ENCODE measurements around the gene SUOX.
"Not testable (repeated sequence)": the region's sequence is repeated elsewhere in the genome, so short reads cannot be mapped to it uniquely, and the experiment has no call there.

Gene SUOX

DNA sequence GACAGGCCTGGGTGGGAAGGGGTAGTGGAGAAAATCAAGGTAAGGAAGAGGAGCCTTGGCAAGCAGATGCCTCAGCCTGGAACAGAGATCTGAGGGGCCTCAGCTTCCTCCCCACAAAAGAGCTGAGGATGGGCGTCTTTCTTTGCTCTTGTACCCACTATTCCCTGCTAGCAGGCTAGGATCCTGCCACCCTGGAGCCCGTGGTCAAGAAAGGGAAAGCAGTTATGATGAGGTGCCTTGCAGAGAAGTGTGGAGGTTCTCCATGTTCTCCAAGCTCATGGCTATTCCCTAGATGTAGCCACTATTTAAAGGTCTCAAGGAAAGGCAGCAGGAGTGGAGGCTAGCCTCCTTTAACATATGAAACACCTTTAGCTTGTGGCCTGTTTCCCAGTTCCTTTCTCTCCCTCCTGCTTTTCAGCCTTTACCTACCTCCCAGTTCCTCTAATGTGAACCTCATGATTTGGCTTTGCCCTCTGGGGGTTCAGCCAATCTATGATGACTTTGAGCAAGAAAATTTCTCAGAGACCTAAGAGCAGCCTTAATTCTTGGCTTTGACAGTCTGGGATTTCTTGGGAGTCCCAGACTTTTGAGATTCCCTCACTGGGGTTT lies 24.9 kb downstream of the SUOX start:
- no peak for DNase-seq

DNA sequence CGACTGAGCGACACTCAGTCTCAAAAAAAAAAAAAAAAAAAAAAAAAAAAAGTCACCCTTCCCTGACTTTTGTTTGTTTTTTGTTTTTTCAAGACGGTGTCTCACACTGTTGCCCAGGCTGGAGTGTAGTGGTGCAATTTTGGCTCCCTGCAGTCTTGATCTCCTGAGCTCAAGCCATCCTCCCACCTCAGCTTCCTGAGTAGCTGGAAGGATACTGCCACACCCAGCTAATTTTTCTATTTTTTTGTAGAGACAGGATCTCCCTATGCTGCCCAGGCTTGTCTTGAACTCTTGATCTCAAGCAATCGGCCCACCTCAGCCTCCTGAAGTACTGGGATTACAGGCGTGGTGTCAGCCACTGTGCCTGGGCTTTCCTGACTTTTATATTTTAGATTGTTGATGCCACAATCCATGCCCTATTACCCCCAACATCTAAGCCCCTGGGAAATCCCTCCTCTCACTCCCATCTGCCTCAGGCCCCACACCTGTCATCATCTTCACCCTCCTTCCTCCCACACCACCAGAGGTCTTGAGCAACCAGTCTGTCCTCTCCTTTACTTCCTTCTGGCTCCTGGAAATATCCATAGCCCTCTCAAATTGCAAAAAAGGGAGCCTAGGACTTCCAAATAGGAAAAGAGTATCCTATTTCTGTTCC lies 31.6 kb downstream of the SUOX start:
- no peak for DNase-seq

DNA sequence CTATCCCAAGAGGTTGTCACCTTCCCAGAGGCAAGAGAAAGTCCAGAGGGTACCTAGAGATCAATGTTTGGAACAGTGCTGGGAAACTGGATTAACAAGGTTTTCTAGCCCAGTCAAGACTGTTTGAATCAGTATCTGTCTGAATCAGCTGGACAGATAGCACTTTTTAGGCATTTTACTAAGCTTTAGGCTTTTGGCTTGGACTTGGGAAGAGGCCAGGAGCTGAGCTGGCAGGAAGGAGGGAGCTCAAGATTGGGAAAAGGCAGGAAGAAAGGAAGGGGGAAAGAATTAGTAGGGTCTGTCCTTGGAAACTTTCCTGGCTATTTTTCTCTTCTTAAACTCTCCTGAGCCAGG lies 32.1 kb downstream of the SUOX start:
- no peak for DNase-seq

DNA sequence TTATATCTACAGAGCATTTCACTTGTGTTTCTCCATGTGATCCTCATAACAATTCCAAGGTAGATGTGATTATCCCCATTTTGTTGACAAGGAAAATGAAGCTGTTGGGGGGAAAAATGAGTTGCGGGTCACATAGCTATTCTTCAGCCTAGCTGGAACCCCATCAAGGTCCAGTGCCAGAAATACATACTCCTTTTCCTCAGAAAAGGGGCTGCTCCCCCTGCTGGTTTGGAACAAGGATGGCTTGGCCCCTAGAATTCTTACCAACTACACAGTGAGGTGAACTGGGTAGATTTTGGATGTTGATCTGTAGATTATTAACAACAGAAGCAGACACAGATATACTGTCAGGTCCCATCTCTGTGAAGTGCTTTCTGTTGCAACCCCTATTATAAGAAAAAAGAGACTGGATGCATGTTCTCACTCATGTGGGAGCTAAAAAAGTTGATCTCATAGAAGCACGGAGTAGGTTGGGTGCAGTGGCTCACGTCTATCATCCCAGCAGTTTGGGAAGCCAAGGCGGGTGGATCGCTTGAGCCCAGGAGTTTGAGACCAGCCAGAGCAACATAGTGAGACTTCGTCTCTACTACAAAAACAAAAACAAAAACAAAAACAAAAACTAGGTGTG lies 32.7 kb downstream of the SUOX start:
- peak; percentile 62 for DNase-seq

DNA sequence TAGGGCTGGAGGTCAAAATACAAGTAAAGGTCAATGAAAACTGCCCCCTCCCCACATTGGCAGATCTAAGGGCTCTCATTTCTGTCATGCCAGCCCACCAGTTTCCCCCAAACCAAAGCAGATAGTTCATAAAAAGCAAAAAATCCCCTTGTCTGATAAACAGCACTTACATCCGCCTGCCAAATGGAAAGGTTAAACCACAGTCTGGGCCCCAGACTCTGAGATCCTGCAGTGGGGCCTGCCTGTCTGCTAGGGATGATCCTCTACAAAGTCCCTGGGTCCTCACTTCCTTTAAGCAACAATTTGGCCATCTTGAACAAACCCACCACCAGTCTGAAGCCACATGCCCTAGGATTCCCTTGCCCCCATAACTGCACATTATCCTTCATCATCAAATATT lies 34.9 kb downstream of the SUOX start:
- peak; percentile 25 for DNase-seq

DNA sequence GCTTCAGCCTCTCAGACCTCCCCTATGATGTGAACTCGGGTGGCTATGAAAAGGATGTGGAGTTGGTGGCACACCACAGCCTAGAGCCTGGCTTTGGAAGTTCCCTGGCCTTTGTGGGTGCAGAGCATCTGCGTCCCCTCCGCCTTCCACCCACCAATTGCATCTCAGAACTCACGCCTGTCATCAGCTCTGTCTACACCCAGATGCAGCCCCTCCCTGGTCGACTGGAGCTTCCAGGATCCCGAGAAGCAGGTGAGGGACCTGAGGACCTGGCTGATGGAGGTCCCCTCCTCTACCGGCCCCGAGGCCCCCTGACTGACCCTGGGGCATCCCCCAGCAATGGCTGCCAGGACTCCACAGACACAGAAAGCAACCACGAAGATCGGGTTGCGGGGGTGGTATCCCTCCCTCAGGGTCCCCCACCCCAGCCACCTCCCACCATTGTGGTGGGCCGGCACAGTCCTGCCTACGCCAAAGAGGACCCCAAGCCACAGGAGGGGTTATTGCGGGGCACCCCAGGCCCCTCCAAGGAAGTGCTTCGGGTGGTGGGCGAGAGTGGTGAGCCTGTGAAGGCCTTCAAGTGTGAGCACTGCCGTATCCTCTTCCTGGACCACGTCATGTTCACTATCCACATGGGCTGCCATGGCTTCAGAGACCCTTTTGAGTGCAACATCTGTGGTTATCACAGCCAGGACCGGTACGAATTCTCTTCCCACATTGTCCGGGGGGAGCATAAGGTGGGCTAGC lies 37.7 kb downstream of the SUOX start:
- DNase-seq = peak; percentile 52

DNA sequence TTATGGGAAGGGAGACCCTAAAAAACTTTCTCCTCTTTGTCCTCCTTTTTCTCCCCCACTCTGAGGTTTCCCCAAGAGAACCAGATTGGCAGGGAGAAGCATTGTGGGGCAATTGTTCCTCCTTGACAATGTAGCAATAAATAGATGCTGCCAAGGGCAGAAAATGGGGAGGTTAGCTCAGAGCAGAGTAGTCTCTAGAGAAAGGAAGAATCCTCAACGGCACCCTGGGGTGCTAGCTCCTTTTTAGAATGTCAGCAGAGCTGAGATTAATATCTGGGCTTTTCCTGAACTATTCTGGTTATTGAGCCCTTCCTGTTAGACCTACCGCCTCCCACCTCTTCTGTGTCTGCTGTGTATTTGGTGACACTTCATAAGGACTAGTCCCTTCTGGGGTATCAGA lies 40.1 kb downstream of the SUOX start:
- no peak for DNase-seq

DNA sequence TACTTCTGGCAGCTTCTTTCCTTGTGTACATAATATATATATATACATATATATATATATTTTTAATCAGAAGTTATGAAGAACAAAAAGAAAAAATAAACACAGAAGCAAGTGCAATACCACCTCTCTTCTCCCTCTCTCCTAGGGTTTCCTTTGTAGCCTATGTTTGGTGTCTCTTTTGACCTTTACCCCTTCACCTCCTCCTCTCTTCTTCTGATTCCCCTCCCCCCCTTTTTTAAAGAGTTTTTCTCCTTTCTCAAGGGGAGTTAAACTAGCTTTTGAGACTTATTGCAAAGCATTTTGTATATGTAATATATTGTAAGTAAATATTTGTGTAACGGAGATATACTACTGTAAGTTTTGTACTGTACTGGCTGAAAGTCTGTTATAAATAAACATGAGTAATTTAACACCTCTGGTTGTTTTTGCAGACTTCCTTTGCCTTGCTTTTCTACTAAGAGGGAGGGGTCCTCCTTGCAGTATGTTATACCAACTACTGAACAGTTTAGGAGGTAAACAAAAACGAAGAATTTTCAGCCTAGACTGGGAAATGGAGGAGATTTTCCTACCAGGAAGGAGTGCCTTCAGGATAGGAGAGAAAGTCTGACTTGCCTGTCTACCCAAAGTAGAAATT lies 41.1 kb downstream of the SUOX start:
- no peak for DNase-seq

DNA sequence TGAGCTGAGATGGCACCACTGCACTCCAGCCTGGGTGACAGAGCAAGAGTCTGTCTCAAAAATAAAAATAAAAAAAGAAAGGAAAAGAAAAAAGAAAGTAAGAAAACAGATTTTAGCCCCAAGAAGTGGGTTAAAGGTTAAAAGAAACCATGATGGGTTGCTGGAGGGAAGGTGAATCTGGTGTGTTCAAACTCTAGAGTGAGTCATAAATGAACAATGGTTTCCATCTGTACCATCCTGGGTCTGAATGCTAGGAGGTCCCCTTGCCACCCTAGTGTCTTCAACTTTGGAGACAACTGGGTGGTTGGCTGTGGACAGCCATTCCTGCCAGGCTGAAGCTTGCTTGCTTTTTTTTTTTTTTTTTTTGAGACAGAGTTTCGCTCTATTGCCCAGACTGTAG lies 43.1 kb downstream of the SUOX start:
- DNase-seq = no peak

DNA sequence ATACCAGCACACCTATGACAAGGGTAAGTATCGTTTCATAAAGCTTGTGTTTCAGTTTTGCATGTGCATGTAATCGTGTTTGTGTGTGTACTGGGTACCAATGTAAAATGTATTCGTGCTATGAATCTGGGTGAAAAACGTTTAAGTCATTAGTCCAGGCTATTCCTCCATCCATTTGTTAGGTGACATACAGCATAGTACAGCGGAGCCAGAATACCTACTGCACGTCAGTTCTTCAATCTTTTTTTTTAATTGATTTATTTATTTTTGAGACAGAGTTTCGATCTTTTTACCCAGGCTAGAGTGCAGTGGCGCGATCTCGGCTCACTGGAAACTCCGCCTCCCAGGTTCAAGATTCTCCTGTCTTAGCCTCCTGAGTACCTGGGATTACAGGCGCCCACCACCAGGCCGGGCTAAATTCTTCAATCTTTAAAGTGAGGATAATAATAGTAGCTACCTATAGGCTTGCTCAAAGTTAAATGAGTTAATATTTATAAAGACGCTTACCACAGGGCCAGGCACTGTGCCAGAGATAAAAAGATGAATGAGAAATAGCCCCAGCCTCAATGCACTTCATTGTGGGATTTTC lies 44.0 kb downstream of the SUOX start:
- no peak for DNase-seq

DNA sequence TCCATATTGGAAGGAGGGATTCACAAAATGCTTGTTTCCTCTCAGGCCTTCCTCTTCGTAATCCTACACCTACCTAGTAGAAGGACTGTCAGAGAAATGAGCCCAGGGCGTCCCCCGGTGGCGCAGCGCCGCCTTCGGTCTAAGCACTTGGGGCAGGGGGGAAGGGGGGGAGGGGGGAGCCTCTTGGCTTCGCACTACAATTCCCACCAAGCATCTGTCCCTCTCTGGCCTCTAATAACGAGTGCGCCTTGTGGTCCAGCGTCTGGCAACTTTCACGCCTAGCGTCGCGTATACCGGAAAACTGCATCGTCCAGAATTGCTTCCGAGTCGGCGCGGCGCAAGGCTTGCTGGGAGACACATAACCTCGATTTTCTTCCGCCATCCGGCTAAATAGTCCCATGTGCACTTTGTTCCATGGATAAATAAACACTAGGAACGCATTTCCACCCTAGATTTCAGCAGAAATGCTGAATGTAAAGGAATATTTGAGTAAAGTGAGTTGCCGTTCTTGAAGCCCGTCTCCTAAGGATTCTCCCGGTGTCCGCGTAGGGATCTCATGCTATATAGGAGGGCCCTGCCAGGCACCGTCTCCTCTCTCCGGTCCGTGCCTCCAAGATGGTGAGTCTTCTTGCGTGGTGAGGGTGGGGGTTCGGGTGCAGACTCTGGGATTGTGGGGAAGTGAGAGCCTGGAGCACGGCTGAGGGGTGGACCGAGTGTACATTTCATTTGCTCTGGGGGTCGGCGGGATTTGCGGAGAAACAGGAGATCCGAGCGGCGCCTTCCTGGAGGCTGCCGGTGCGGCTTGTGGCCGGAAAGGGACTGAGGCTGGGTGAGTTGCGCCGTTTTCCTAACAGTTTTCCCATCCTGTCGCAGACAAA lies 44.7 kb downstream of the SUOX start, which contains the start of gene RPS26:
Gene RPS26, plus strand, starts transcription at position 367 of the 878 bp plus-strand sequence. Its CDS starts 249 bp downstream, at position 616.
- DNase-seq = peak; percentile 98

DNA sequence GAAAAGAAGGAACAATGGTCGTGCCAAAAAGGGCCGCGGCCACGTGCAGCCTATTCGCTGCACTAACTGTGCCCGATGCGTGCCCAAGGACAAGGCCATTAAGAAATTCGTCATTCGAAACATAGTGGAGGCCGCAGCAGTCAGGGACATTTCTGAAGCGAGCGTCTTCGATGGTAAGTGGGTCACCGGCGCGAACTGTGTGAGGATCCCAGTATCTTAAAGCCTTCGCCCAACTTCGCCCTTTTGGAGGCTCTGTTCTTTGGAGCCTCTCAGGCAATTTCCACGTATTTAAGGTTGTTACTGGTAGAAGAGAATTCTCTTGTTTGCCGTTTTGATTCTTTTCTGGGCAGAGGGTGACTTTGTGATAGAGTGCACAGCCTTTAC lies 45.3 kb downstream of the SUOX start:
- DNase-seq = not testable (repeated sequence)

DNA sequence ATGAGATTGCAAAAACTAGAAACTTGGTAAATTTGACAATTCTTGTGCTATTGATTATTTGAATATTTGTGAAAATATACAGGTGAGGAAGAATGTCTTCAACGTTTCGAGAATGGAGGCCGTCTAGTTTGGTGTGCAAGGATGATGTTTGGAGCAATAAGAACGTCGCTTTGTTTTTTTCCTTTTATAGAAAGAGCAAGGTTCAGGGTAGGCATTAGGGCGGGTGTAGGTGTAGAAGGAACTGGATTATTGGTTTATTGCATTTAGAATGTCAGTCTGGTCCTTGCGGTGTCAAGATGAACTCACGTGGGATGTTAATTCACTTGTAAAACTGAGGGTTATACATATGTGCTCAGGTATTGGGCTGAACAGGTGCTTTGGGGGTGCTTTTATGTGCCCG lies 45.8 kb downstream of the SUOX start:
- DNase-seq = no peak

DNA sequence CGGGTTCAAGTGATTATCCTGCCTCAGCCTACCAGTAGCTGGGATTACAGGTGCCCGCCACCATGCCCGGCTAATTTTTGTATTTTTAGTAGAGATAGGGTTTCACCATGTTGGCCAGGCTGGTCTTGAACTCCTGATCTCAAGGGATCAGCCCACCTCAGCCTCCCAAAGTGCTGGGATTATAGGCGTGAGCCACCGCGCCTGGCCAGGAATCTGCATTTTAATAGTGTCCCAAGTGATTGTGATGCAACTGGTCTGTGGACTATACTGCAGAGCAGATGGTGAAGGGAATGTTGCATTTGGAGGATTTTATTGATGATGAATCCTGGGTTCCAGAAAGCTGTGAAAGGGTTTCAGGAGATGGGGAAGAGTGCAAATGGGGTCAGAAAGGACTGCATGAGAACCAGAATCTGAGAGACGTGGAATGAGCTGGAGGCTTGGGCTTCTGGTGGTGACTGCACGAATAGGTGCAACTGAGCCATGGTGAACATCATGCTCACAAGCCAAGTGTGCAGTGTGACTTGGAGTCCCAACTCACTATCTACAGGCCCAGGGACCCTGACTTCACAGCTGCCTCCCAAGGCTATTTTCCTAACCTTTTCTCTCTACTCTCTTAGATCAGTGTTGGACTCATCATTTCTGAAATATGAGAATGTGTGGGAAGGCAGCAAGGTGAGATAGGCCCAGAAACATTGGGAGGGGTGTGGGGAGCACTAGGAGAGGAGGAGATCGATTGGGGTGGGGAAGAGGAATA lies 49.1 kb downstream of the SUOX start:
- DNase-seq = no peak

DNA sequence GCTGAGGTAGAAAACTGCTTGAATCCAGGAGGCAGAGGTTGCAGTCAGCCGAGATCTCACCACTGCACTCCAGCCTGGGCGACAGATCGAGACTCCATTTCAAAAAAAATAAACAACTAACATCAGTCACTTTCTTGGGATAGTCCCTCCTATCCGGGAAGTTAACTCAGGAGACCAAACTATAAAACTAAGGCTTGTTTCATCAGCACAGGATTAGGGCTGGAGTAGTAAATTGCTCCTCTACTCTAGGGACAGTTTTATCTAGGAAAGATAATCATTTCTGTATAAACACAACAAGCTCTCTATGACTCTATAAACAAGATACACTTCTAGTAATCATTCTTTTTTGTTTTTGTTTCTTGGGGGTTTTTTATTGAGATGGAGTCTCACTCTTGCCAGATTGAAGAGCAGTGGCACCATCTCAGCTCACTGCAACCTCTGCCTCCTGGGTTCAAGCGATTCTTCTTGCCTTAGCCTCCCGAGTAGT lies 56.4 kb downstream of the SUOX start:
- no peak for DNase-seq
